LNCaP clone FGC (cell line): ENCODE results near the gene FFAR2.
A peak's percentile ranks its signal among the peaks of the same experiment; 100 is the strongest.

Experiments
- DNase-seq: peaks from one replicate; pipeline ENCODE4 v3.0.0-alpha.2; 2011; ENCODE audit warnings: low read depth
- H3K4me3 ChIP-seq: 2 replicates; pipeline ENCODE4 v1.5.1; 2011; ENCODE audit warnings: mild to moderate bottlenecking, low read depth, low read length, control low read depth
- CTCF ChIP-seq: IDR thresholded peaks from 2 replicates; pipeline ENCODE4 v1.5.1; 2012; ENCODE audit warnings: mild to moderate bottlenecking; ENCODE audit not compliant: control insufficient read depth, insufficient read depth; ENCODE audit errors: extremely low read depth

Gene FFAR2

DNA sequence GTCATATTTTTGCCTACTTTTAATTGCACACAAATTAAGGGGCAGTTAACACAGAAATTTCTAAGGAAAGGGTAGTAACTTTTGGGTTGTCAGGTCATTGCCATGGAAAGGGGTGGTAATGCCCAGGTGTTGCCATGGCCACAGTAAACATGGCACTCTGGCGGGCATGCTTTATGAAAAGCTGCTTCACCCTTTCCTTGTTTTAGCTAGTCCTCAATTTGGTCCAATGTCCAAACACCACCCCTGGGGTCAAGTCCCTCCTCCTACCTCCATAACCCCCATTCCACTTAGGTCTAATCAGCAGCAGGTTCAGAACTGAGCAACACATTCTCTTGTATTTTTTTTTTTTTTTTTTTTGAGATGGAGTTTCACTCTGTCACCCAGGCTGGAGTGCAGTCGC is 6.6 kb downstream of the FFAR2 start:
- DNase-seq, result no peak
- no peak overlapping the region for H3K4me3 ChIP-seq
- TF ChIP-seq CTCF, result no peak

DNA sequence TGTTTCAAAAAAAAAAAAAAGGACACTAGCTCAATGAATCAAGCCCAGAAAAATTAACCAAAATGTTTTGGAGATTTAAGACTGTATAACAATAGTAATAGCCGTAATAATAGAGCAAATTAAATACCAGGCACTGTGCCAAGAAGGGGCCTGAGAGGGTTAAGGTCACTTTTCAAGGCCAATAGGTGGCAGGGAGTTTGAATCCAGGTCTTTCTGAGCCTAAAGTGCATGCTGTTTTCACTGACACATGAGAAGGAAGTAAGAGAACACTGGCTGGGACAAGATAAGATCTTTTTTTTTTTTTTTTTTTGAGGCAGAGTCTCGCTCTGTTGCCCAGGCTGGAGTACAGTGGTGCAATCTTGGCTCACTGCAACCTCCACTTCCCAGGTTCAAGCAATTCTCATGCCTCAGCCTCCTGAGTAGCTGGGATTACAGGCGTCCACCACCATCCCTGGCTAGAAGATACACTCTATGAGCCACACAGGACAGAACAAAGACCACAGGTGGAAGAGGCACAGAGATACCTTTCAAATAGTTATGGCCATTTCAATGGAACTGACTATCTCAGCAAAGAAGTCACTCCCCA is 7.7 kb downstream of the FFAR2 start:
- no peak for DNase-seq
- H3K4me3 ChIP-seq, result no peak overlapping the region
- TF ChIP-seq CTCF, result no peak

GRCh38 chr19:35457173-35457572 is 9.1 kb downstream of the FFAR2 start:
- no peak for TF ChIP-seq CTCF
- H3K4me3 ChIP-seq, result no peak overlapping the region
- DNase-seq, result no peak

- H3K4me3 ChIP-seq, result no peak overlapping the region
- DNase-seq, result no peak
- no peak for TF ChIP-seq CTCF
Observed at GRCh38 chr19:35458192-35458591, 10.1 kb downstream of the FFAR2 start.

GRCh38 chr19:35458731-35459391 is 10.8 kb downstream of the FFAR2 start:
- no peak for TF ChIP-seq CTCF
- H3K4me3 ChIP-seq, result no peak overlapping the region
- DNase-seq, result peak; percentile 74

GRCh38 chr19:35459414-35460082 is 11.5 kb downstream of the FFAR2 start:
- DNase-seq, result peak; percentile 42
- no peak for TF ChIP-seq CTCF
- H3K4me3 ChIP-seq, result no peak overlapping the region
